Measurements from ENCODE around the gene FNDC10. TPM values are rescaled to one million over a fixed set of nuclear protein-coding genes. Genes with fewer than 3 reads are reported as not detected.

The FNDC10 gene
- total RNA-seq, 1 donor from 2014 or later: 7.4 TPM

GRCh38 chr1:1630965-1631781, 31.2 kb upstream of the FNDC10 start:
- Histone ChIP-seq H3K4me3 (ENCODE audit: insufficient read depth, low read depth, low read length) (no peak overlapping the region), H4K20me1 (ENCODE audit: insufficient read depth, low read length) (no peaks in the 10 kb centered on the region), H2AFZ (ENCODE audit: low read depth, low read length) (no peak overlapping the region), H3K27ac (ENCODE audit: low read depth, low read length) (no peak overlapping the region), H3K4me1 (ENCODE audit: insufficient read depth, low read length) (no peaks in the 10 kb centered on the region), H3K4me2 (ENCODE audit: low read length) (no peak overlapping the region), H3K36me3 (ENCODE audit: insufficient read depth, low read length) (no peaks in the 10 kb centered on the region), H3K27me3 (ENCODE audit: insufficient read depth, low read length) (peaks cover 3% of the 10 kb centered on the region), H3K9me3 (ENCODE audit: insufficient read depth, low read depth, low read length) (no peaks in the 10 kb centered on the region), H3K9ac (ENCODE audit: low read length) (no peak overlapping the region), H3K79me2 (ENCODE audit: insufficient read depth, low read length) (no peaks in the 10 kb centered on the region)
- Mint-ChIP-seq H3K36me3 (ENCODE audit: low read depth, unreplicated experiment) (no peaks in the 10 kb centered on the region), H3K9me3 (ENCODE audit: unreplicated experiment) (no peaks in the 10 kb centered on the region), H3K27ac (ENCODE audit: unreplicated experiment) (no peak overlapping the region), H3K4me3 (ENCODE audit: unreplicated experiment) (peak overlapping the region; percentile 72), H3K27me3 (ENCODE audit: low read depth, unreplicated experiment) (no peaks in the 10 kb centered on the region), H3K4me1 (ENCODE audit: low read depth, unreplicated experiment) (no peaks in the 10 kb centered on the region)
- FAIRE-seq (no peak), DNase-seq (ENCODE audit: low read depth) (no peak)
- no peak for TF ChIP-seq CTCF (IDR thresholded peaks at IDR 0.05; ENCODE audit: insufficient read depth, low read depth, low read length)
- TF ChIP-seq EZH2 (IDR thresholded peaks at IDR 0.05; ENCODE audit: insufficient read depth, low read length): peak; percentile 31

- H4K20me1 ChIP-seq (ENCODE audit: insufficient read depth, low read length): no peaks in the 10 kb centered on the region
- FAIRE-seq: no peak
- no peak overlapping the region for H3K9ac ChIP-seq (ENCODE audit: low read length)
- H3K27me3 Mint-ChIP-seq (ENCODE audit: low read depth, unreplicated experiment): no peaks in the 10 kb centered on the region
- H3K4me3 Mint-ChIP-seq (ENCODE audit: unreplicated experiment): no peak overlapping the region
- no peaks in the 10 kb centered on the region for H3K4me1 Mint-ChIP-seq (ENCODE audit: low read depth, unreplicated experiment)
- H3K36me3 ChIP-seq (ENCODE audit: insufficient read depth, low read length): no peaks in the 10 kb centered on the region
- peaks cover 3% of the 10 kb centered on the region for H3K27me3 ChIP-seq (ENCODE audit: insufficient read depth, low read length)
- H3K4me3 ChIP-seq (ENCODE audit: insufficient read depth, low read depth, low read length): no peak overlapping the region
- H3K9me3 Mint-ChIP-seq (ENCODE audit: unreplicated experiment): no peaks in the 10 kb centered on the region
- H3K9me3 ChIP-seq (ENCODE audit: insufficient read depth, low read depth, low read length): no peaks in the 10 kb centered on the region
- peak; percentile 38 for DNase-seq (ENCODE audit: low read depth)
- H3K4me2 ChIP-seq (ENCODE audit: low read length): peak overlapping the region; percentile 11
- H3K36me3 Mint-ChIP-seq (ENCODE audit: low read depth, unreplicated experiment): no peaks in the 10 kb centered on the region
- no peaks in the 10 kb centered on the region for H3K79me2 ChIP-seq (ENCODE audit: insufficient read depth, low read length)
- TF ChIP-seq EZH2 (IDR thresholded peaks at IDR 0.05; ENCODE audit: insufficient read depth, low read length) (peak; percentile 59), CTCF (IDR thresholded peaks at IDR 0.05; ENCODE audit: insufficient read depth, low read depth, low read length) (no peak)
- H2AFZ ChIP-seq (ENCODE audit: low read depth, low read length): no peak overlapping the region
- no peak overlapping the region for H3K27ac ChIP-seq (ENCODE audit: low read depth, low read length)
- H3K27ac Mint-ChIP-seq (ENCODE audit: unreplicated experiment): no peak overlapping the region
- H3K4me1 ChIP-seq (ENCODE audit: insufficient read depth, low read length): no peaks in the 10 kb centered on the region
Measured at GRCh38 chr1:1630191-1630964, 30.4 kb upstream of the FNDC10 start.
